Neural cell (in vitro differentiated cells): Measurements from ENCODE around the gene NCBP3. TPM values are rescaled to one million over a fixed set of nuclear protein-coding genes. Genes with fewer than 3 reads are reported as not detected.

ENCODE experiments used
- H2AFZ ChIP-seq: fragments of 200-600, 300-800 bp; sonication (generic), shearing (Covaris generic); 2 replicates; pipeline ENCODE4 v1.6.0; 2014; ENCODE audit warnings: low read depth, mild to moderate bottlenecking, antibody characterized with exemption, low read length, moderate library complexity
- H3F3A ChIP-seq: fragments of 200-600 bp; shearing (Covaris generic); 2 replicates; pipeline ENCODE4 v1.6.1; 2016; ENCODE audit warnings: mild to moderate bottlenecking, moderate library complexity, mixed read lengths, antibody characterized with exemption, low read length; ENCODE audit not compliant: insufficient read depth, poor library complexity, severe bottlenecking
- H3K27ac ChIP-seq: fragments of 200-600, 300-800 bp; sonication (generic), shearing (Covaris generic); 2 replicates; pipeline ENCODE4 v1.5.1; 2014; ENCODE audit warnings: mild to moderate bottlenecking, low read length, moderate library complexity
- H3K27me3 ChIP-seq: fragments of 300-800, 200-600 bp; sonication (generic), shearing (Covaris generic); 2 replicates; pipeline ENCODE4 v1.6.0; 2014; ENCODE audit warnings: mild to moderate bottlenecking, low read depth, low read length, moderate library complexity; ENCODE audit not compliant: insufficient read depth
- H3K36me3 ChIP-seq: fragments of 300-800, 200-600 bp; sonication (generic), shearing (Covaris generic); 2 replicates; pipeline ENCODE4 v1.5.1; 2014; ENCODE audit warnings: mild to moderate bottlenecking, antibody characterized with exemption, low read length, moderate library complexity; ENCODE audit not compliant: insufficient read depth
- H3K4me2 ChIP-seq: fragments of 300-800, 200-600 bp; sonication (generic), shearing (Covaris generic); 2 replicates; pipeline ENCODE4 v1.6.0; 2014; ENCODE audit warnings: mild to moderate bottlenecking, low read length
- H3K4me3 ChIP-seq: fragments of 300-800, 200-600 bp; sonication (generic), shearing (Covaris generic); 2 replicates; pipeline ENCODE4 v1.5.1; 2014; ENCODE audit warnings: mild to moderate bottlenecking, low read length, moderate library complexity
- H3K79me2 ChIP-seq: fragments of 200-600 bp; shearing (Covaris generic); replicated peaks from 2 replicates; pipeline ENCODE4 v1.6.0; 2014; ENCODE audit warnings: mild to moderate bottlenecking, low read length, moderate library complexity; ENCODE audit not compliant: insufficient read depth
- H3K9ac ChIP-seq: fragments of 300-800, 200-600 bp; sonication (generic), shearing (Covaris generic); 2 replicates; pipeline ENCODE4 v1.6.1; 2016; ENCODE audit warnings: mild to moderate bottlenecking, low read length, mixed read lengths
- H3K9me2 ChIP-seq: fragments of 200-600 bp; shearing (Covaris generic); 2 replicates; pipeline ENCODE4 v1.6.1; 2016; ENCODE audit warnings: mild to moderate bottlenecking, low read length, mixed read lengths; ENCODE audit not compliant: insufficient read depth
- H3K9me3 ChIP-seq: fragments of 200-600, 300-800 bp; sonication (generic), shearing (Covaris generic); 2 replicates; pipeline ENCODE4 v1.6.1; 2016; ENCODE audit warnings: mild to moderate bottlenecking, mixed run types, low read length, moderate library complexity, mixed read lengths
- H4K20me1 ChIP-seq: fragments of 200-600 bp; shearing (Covaris generic); 2 replicates; pipeline ENCODE4 v1.6.1; 2016; ENCODE audit warnings: mild to moderate bottlenecking, mixed run types; ENCODE audit not compliant: insufficient read depth
- CTCF ChIP-seq: fragments of 450-650 bp; IDR thresholded peaks from 2 replicates; pipeline ENCODE4 v1.5.1; 2014; ENCODE audit warnings: antibody characterized with exemption, mild to moderate bottlenecking, moderate library complexity; ENCODE audit not compliant: poor library complexity, severe bottlenecking
- EP300 ChIP-seq: fragments of 450-650 bp; conservative IDR thresholded peaks from 2 replicates; pipeline ENCODE4 v1.6.1; 2014; ENCODE audit warnings: antibody characterized with exemption, mild to moderate bottlenecking, moderate library complexity; ENCODE audit not compliant: poor library complexity, severe bottlenecking
- EZH2 ChIP-seq: fragments of 200-600, 300-800 bp; shearing (Covaris generic), sonication (generic); IDR thresholded peaks from 2 replicates; pipeline ENCODE4 v1.6.1; 2014; ENCODE audit warnings: antibody characterized with exemption, low read length, borderline replicate concordance, mild to moderate bottlenecking; ENCODE audit not compliant: insufficient read depth, poor library complexity, severe bottlenecking
- MXI1 ChIP-seq: fragments of 450-650 bp; conservative IDR thresholded peaks from 2 replicates; pipeline ENCODE4 v1.6.1; 2014; ENCODE audit warnings: antibody characterized with exemption, mild to moderate bottlenecking; ENCODE audit not compliant: poor library complexity, severe bottlenecking
- POLR2AphosphoS5 ChIP-seq: IDR thresholded peaks from 2 replicates; pipeline ENCODE4 v1.6.1; 2012
- RAD21 ChIP-seq: fragments of 450-650 bp; conservative IDR thresholded peaks from 2 replicates; pipeline ENCODE4 v1.6.1; 2014; ENCODE audit warnings: antibody characterized with exemption, mild to moderate bottlenecking, moderate library complexity
- SMC3 ChIP-seq: fragments of 450-650 bp; conservative IDR thresholded peaks from 2 replicates; pipeline ENCODE4 v1.6.1; 2014; ENCODE audit warnings: antibody characterized with exemption, mild to moderate bottlenecking, moderate library complexity; ENCODE audit not compliant: poor library complexity
- TAF1 ChIP-seq: IDR thresholded peaks from 2 replicates; pipeline ENCODE4 v1.6.1; 2012; ENCODE audit warnings: low read depth
- polyA plus RNA-seq: library from polyadenylated mRNA; depleted of rRNA; stranded (reverse); fragments of >200 nt; gene quantifications from 2 replicates; pipeline ENCODE4 v1.2.3, GENCODE V29; 2014
- TF ChIP-seq, protein P1 (sequence below): IDR thresholded peaks from 2 replicates; pipeline ENCODE4 v1.6.1; 2012; ENCODE audit warnings: borderline replicate concordance

The NCBP3 gene
- polyA plus RNA-seq, 1 donor from 2014 or later: 132 TPM

DNA sequence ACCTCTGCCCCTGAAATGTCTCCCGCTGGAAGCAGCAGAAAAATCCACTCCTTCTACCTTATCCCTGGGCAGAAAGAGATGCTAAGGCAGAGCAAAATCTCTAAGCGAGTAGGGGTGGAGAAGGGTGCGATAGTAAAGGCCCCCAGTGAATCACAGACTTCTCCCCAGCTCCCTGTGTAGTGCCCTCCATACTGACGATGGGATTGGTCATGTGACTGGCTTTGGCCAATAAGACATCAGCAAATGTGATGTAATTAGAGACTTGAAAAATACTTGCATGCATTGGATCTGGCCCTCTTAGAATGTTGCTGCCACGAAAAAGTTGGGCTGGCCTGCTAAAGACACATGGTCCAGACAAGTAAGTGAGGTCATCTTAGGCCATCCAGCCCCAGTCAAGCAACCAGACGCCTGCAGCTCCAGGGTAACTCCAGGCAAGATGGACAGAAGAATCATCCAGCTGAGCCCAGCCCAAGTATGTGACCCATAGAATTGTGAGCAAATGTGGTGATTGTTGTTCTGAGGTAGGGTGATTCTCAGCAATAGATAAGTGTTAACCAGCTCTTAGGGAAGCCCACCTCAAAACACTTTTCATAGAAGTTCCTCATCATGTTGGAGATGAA is 86.3 kb downstream of the NCBP3 start:
- H3K27me3 ChIP-seq: no peaks in the 10 kb centered on the region
- H2AFZ ChIP-seq: no peak overlapping the region
- no peaks in the 10 kb centered on the region for H3K9me2 ChIP-seq
- TF ChIP-seq, protein P1, sequence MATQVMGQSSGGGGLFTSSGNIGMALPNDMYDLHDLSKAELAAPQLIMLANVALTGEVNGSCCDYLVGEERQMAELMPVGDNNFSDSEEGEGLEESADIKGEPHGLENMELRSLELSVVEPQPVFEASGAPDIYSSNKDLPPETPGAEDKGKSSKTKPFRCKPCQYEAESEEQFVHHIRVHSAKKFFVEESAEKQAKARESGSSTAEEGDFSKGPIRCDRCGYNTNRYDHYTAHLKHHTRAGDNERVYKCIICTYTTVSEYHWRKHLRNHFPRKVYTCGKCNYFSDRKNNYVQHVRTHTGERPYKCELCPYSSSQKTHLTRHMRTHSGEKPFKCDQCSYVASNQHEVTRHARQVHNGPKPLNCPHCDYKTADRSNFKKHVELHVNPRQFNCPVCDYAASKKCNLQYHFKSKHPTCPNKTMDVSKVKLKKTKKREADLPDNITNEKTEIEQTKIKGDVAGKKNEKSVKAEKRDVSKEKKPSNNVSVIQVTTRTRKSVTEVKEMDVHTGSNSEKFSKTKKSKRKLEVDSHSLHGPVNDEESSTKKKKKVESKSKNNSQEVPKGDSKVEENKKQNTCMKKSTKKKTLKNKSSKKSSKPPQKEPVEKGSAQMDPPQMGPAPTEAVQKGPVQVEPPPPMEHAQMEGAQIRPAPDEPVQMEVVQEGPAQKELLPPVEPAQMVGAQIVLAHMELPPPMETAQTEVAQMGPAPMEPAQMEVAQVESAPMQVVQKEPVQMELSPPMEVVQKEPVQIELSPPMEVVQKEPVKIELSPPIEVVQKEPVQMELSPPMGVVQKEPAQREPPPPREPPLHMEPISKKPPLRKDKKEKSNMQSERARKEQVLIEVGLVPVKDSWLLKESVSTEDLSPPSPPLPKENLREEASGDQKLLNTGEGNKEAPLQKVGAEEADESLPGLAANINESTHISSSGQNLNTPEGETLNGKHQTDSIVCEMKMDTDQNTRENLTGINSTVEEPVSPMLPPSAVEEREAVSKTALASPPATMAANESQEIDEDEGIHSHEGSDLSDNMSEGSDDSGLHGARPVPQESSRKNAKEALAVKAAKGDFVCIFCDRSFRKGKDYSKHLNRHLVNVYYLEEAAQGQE: no peak
- no peak for TF ChIP-seq RAD21
- no peaks in the 10 kb centered on the region for H3F3A ChIP-seq
- no peaks in the 10 kb centered on the region for H4K20me1 ChIP-seq
- H3K4me3 ChIP-seq: no peak overlapping the region
- no peak overlapping the region for H3K9ac ChIP-seq
- no peaks in the 10 kb centered on the region for H3K36me3 ChIP-seq
- H3K27ac ChIP-seq: no peak overlapping the region
- H3K9me3 ChIP-seq: no peaks in the 10 kb centered on the region
- H3K79me2 ChIP-seq: no peaks in the 10 kb centered on the region
- no peak overlapping the region for H3K4me2 ChIP-seq

GRCh38 chr17:3755335-3756030 is 90.6 kb downstream of the NCBP3 start:
- H3K9me2 ChIP-seq: no peaks in the 10 kb centered on the region
- no peaks in the 10 kb centered on the region for H3K36me3 ChIP-seq
- H3K4me3 ChIP-seq: peak overlapping the region; percentile 51
- no peaks in the 10 kb centered on the region for H4K20me1 ChIP-seq
- no peaks in the 10 kb centered on the region for H3K79me2 ChIP-seq
- H3K27me3 ChIP-seq: no peaks in the 10 kb centered on the region
- no peaks in the 10 kb centered on the region for H3K9me3 ChIP-seq
- no peak overlapping the region for H3K4me2 ChIP-seq
- H2AFZ ChIP-seq: no peak overlapping the region
- H3K27ac ChIP-seq: no peak overlapping the region
- H3F3A ChIP-seq: no peaks in the 10 kb centered on the region
- peak overlapping the region; percentile 23 for H3K9ac ChIP-seq
- no peak for TF ChIP-seq POLR2AphosphoS5
- TF ChIP-seq TAF1: no peak
- no peak for TF ChIP-seq CTCF
- TF ChIP-seq SMC3: no peak
- TF ChIP-seq RAD21: no peak
- TF ChIP-seq EZH2: no peak
- TF ChIP-seq, protein P1: no peak
- TF ChIP-seq MXI1: no peak
- no peak for TF ChIP-seq EP300
